CD4-positive, alpha-beta T cell treated with Interleukin-21 for 1 hour (primary cell): ENCODE data around the gene ABCF2.

ENCODE experiments used
- DNase-seq: peaks from one replicate; pipeline ENCODE4 v3.0.0-alpha.2; 2020

ABCF2 gene

GRCh38 chr7:151226875-151227782, at the start of gene ABCF2:
Gene ABCF2, minus strand, starts transcription at chr7:151227205. Its CDS starts 747 bp downstream, at chr7:151226458.
- peak; percentile 97 for DNase-seq

- peak; percentile 13 for DNase-seq
Measured at GRCh38 chr7:151275813-151276577, 49.0 kb upstream of the ABCF2 start.

- no peak for DNase-seq
Measured at GRCh38 chr7:151274936-151275812, 48.2 kb upstream of the ABCF2 start.

- DNase-seq, result no peak
Measured at GRCh38 chr7:151274396-151274795, 47.4 kb upstream of the ABCF2 start.

GRCh38 chr7:151273651-151274390, 46.8 kb upstream of the ABCF2 start:
- no peak for DNase-seq

GRCh38 chr7:151272877-151273276, 45.9 kb upstream of the ABCF2 start:
- DNase-seq, result no peak

- DNase-seq, result no peak
Measured at GRCh38 chr7:151272405-151272804, 45.4 kb upstream of the ABCF2 start.

- peak; percentile 26 for DNase-seq
Measured at GRCh38 chr7:151271699-151272355, 44.8 kb upstream of the ABCF2 start.

- no peak for DNase-seq
Measured at GRCh38 chr7:151269511-151269910, 42.5 kb upstream of the ABCF2 start.

- DNase-seq, result no peak
Measured at GRCh38 chr7:151265351-151265931, 38.4 kb upstream of the ABCF2 start.

- no peak for DNase-seq
Measured at GRCh38 chr7:151264615-151265014, 37.6 kb upstream of the ABCF2 start.

GRCh38 chr7:151261529-151261928, 34.5 kb upstream of the ABCF2 start:
- no peak for DNase-seq

- no peak for DNase-seq
Measured at GRCh38 chr7:151260883-151261282, 33.9 kb upstream of the ABCF2 start.

GRCh38 chr7:151260471-151260870, 33.5 kb upstream of the ABCF2 start:
- DNase-seq, result no peak

GRCh38 chr7:151257990-151258389, 31.0 kb upstream of the ABCF2 start:
- no peak for DNase-seq

GRCh38 chr7:151256410-151257045, 29.5 kb upstream of the ABCF2 start:
- no peak for DNase-seq

GRCh38 chr7:151255390-151255789, 28.4 kb upstream of the ABCF2 start:
- no peak for DNase-seq

- no peak for DNase-seq
Measured at GRCh38 chr7:151254851-151255250, 27.8 kb upstream of the ABCF2 start.

GRCh38 chr7:151254316-151254715, 27.3 kb upstream of the ABCF2 start:
- no peak for DNase-seq

GRCh38 chr7:151252961-151253711, 26.1 kb upstream of the ABCF2 start:
- DNase-seq, result no peak
